Body of pancreas (tissue), 4 donors: Measurements from ENCODE around the gene LMOD1. TPM values are rescaled to one million over a fixed set of nuclear protein-coding genes. Genes with fewer than 3 reads are reported as not detected.

Experiments used
- ATAC-seq: fragments of 150-250 bp; one replicate; pipeline ENCODE4 v1.9.1; 2016
- DNase-seq, 4 donors: peaks; one replicate each; pipeline ENCODE4 v3.0.0-alpha.2; 2019
- H3K27ac ChIP-seq, 4 donors: fragments of 200-600 bp; sonication (generic); 1 replicate in 3 of 4; 2 replicates in 1 of 4; pipeline versions ENCODE4 v1.5.1 to v1.6.1; 2016 to 2019; ENCODE audit warnings: mild to moderate bottlenecking in 1 of 4, mixed read lengths in 1 of 4, moderate library complexity in 1 of 4
- H3K27me3 ChIP-seq, 2 donors: fragments of 200-600 bp; sonication (generic); one replicate each; pipeline ENCODE4 v1.6.0; 2016; ENCODE audit warnings: mild to moderate bottlenecking in 1 of 2
- H3K36me3 ChIP-seq, 2 donors: fragments of 200-600 bp; sonication (generic); replicated peaks in 1 of 2; 2 replicates each; pipeline ENCODE4 v1.5.1; 2016; ENCODE audit warnings: low read depth in 2 of 2; ENCODE audit not compliant: insufficient read depth in 1 of 2
- H3K4me1 ChIP-seq: fragments of 200-600 bp; sonication (generic); one replicate; pipeline ENCODE4 v1.6.0; 2016
- H3K4me3 ChIP-seq, 2 donors: fragments of 200-600 bp; sonication (generic); 1 replicate in 1 of 2; 2 replicates in 1 of 2; pipeline ENCODE4 v1.5.1; 2016 to 2019
- H3K9me3 ChIP-seq, 3 donors: fragments of 200-600 bp; sonication (generic); 1 replicate in 2 of 3; 2 replicates in 1 of 3; pipeline ENCODE4 v1.5.1; 2016
- CTCF ChIP-seq, 7 experiments: fragments of 450-650 bp in 4 of 7; fragments of 200-600 bp in 3 of 7; sonication (generic) in 3 of 7; IDR thresholded peaks; one replicate each; pipeline ENCODE4 v1.5.1; 2016 to 2019; ENCODE audit warnings: antibody characterized with exemption in 7 of 7
- POLR2A ChIP-seq, 3 donors: fragments of 450-650 bp; IDR thresholded peaks; one replicate each; pipeline ENCODE4 v1.6.1; 2016; ENCODE audit warnings: antibody characterized with exemption in 3 of 3, mild to moderate bottlenecking in 2 of 3
- WGBS, 2 donors: methylation state at CpG; one replicate each; pipeline ENCODE4 v1.1.5; 2017; 5-methylcytosine and 5-hydroxymethylcytosine counted together
- intact Hi-C: fragments of 100-400 bp; cut with DNase I; formaldehyde crosslinking; loops from one replicate; pipeline ENCODE4 v1.15.1; 2023
- total RNA-seq, 2 donors: library from RNA; depleted of rRNA; stranded (reverse); fragments of >200 nt; gene quantifications; one replicate each; pipeline ENCODE4 v1.1.0, GENCODE V29; 2016

The LMOD1 gene
- total RNA-seq, 2 donors from 2014 or later: 14.8 to 16.9 TPM

- WGBS, 2 donors: 62 to 72% methylated on average over 5 of the region's 5 CpGs
- Histone ChIP-seq H3K4me1 (peaks cover 26% of the 10 kb centered on the region), H3K9me3 (no peaks in the 10 kb centered on the region), H3K36me3 (no peaks in the 10 kb centered on the region), H3K4me3 (no peak overlapping the region), H3K27me3 (no peaks in the 10 kb centered on the region), H3K27ac (no peak overlapping the region)
- DNase-seq (no peak), ATAC-seq (no peak)
- TF ChIP-seq CTCF (IDR thresholded peaks at IDR 0.05): no peak
- no peak for TF ChIP-seq POLR2A (IDR thresholded peaks at IDR 0.05)
- intact Hi-C loops: no loop called here
Measured at GRCh38 chr1:201887116-201887866, 59.1 kb downstream of the LMOD1 start.

GRCh38 chr1:201886103-201886885 lies 60.1 kb downstream of the LMOD1 start:
- Histone ChIP-seq H3K4me3 (no peak overlapping the region), H3K4me1 (peaks cover 26% of the 10 kb centered on the region), H3K36me3 (no peaks in the 10 kb centered on the region), H3K9me3 (no peaks in the 10 kb centered on the region), H3K27me3 (no peaks in the 10 kb centered on the region), H3K27ac (no peak overlapping the region)
- 79 to 80% methylated on average over 9 of the region's 9 CpGs for WGBS, 2 donors
- TF ChIP-seq POLR2A (IDR thresholded peaks at IDR 0.05) (no peak), CTCF (IDR thresholded peaks at IDR 0.05) (no peak)
- ATAC-seq (no peak), DNase-seq (no peak)
- intact Hi-C loops: no loop called here

GRCh38 chr1:201885531-201886075 lies 60.7 kb downstream of the LMOD1 start:
- intact Hi-C loops: no loop called here
- TF ChIP-seq CTCF (IDR thresholded peaks at IDR 0.05) (no peak), POLR2A (IDR thresholded peaks at IDR 0.05) (no peak)
- ATAC-seq: no peak
- H3K9me3 ChIP-seq: no peaks in the 10 kb centered on the region
- WGBS, 2 donors: 68 to 81% methylated on average over 6 of the region's 6 CpGs
- H3K4me1 ChIP-seq: peaks cover 26% of the 10 kb centered on the region
- no peaks in the 10 kb centered on the region for H3K27me3 ChIP-seq
- H3K27ac ChIP-seq: no peak overlapping the region
- DNase-seq: no peak
- H3K4me3 ChIP-seq: no peak overlapping the region
- H3K36me3 ChIP-seq: no peaks in the 10 kb centered on the region

GRCh38 chr1:201884425-201884824 lies 61.9 kb downstream of the LMOD1 start:
- no peaks in the 10 kb centered on the region for H3K9me3 ChIP-seq
- intact Hi-C loops: no loop called here
- ATAC-seq (no peak), DNase-seq (peak in 1 of 4 donors; percentile 5)
- H3K36me3 ChIP-seq: no peaks in the 10 kb centered on the region
- no peak overlapping the region for H3K27ac ChIP-seq
- peaks cover 24% of the 10 kb centered on the region for H3K4me1 ChIP-seq
- H3K4me3 ChIP-seq: no peak overlapping the region
- no peaks in the 10 kb centered on the region for H3K27me3 ChIP-seq
- WGBS, 2 donors: 57% methylated on average over 1 of the region's 1 CpG; no CpG with 5 or more reads in 1 of the 2 donors
- TF ChIP-seq CTCF (IDR thresholded peaks at IDR 0.05) (no peak), POLR2A (IDR thresholded peaks at IDR 0.05) (no peak)
